K562 (cell line): ENCODE results near the gene PRRX1. TPM values are rescaled to one million over a fixed set of nuclear protein-coding genes. Genes with fewer than 3 reads are reported as not detected.

Source experiments
- ATAC-seq: fragments of 200-7000 bp; cut with Tn5 transposase; 3 replicates; pipeline ENCODE4 v1.9.1; 2020; ENCODE audit warnings: moderate library complexity
- BruUV-seq: library from RNA; stranded (reverse); fragments of 400-500 nt; replicated peaks from 2 replicates; lab custom pipeline; 2021; lab: Mats Ljungman, UMichigan
- CTCF ChIA-PET: fragments of 300-600 bp; formaldehyde crosslinking; extraction: SDS; loops from one replicate; lab custom pipeline; 2021; ENCODE audit warnings: low intra/inter-chr PET ratio; lab: Yijun Ruan, JAX
- POLR2A ChIA-PET: fragments of 300-600, 350-650 bp; sonication (Branson Sonifier 250); formaldehyde crosslinking; extraction: SDS; loops from one replicate; lab custom pipeline; 2021; ENCODE audit warnings: antibody characterized with exemption, inconsistent platforms; lab: Yijun Ruan, JAX
- DNase-seq, 4 experiments: peaks; one replicate each; pipeline versions ENCODE4 v3.0.0 to v3.0.0-alpha.2; 2011 to 2018; ENCODE audit warnings: low spot score in 3 of 4, mixed read lengths in 3 of 4; ENCODE audit errors: extremely low read depth in 1 of 4
- FAIRE-seq: peaks from 2 replicates; lab custom pipeline; 2011; peaks lifted over from hg19 to GRCh38; lab: Jason Lieb, UNC
- H2AFZ ChIP-seq: 2 replicates; pipeline ENCODE4 v1.6.0; 2011; ENCODE audit warnings: low read depth, low read length, control low read depth, inconsistent platforms
- H3K27ac ChIP-seq: fragments of 200-600 bp; 3 replicates; pipeline ENCODE4 v1.8.0; 2011; ENCODE audit warnings: low read depth, mild to moderate bottlenecking, control low read depth, inconsistent platforms, low read length, moderate library complexity, mixed read lengths; ENCODE audit errors: extremely low read depth
- H3K27me3 ChIP-seq, 2 experiments: fragments of 300-600 bp in 1 of 2; 2 replicates in 1 of 2; 3 replicates in 1 of 2; pipeline versions ENCODE4 v1.6.0 to v1.8.0; 2011; ENCODE audit warnings: inconsistent platforms in 2 of 2, low read length in 2 of 2, mild to moderate bottlenecking in 1 of 2, mixed read lengths in 1 of 2, moderate library complexity in 1 of 2; ENCODE audit not compliant: control insufficient read depth in 2 of 2, insufficient read depth in 2 of 2
- H3K36me3 ChIP-seq: fragments of 300-600 bp; 3 replicates; pipeline ENCODE4 v1.8.0; 2011; ENCODE audit warnings: mild to moderate bottlenecking, low read length, inconsistent platforms; ENCODE audit not compliant: control insufficient read depth, insufficient read depth
- H3K4me1 ChIP-seq, 2 experiments: fragments of 200-600 bp in 1 of 2; replicated peaks in 1 of 2; 2 replicates in 1 of 2; 3 replicates in 1 of 2; pipeline versions ENCODE4 v1.5.1 to v1.8.0; 2011; ENCODE audit warnings: inconsistent platforms in 2 of 2, low read length in 2 of 2, mild to moderate bottlenecking in 1 of 2, mixed read lengths in 1 of 2, moderate library complexity in 1 of 2; ENCODE audit not compliant: control insufficient read depth in 2 of 2, insufficient read depth in 2 of 2
- H3K4me2 ChIP-seq: 2 replicates; pipeline ENCODE4 v1.6.1; 2011; ENCODE audit warnings: low read length, control low read depth, inconsistent platforms, mixed read lengths; ENCODE audit not compliant: insufficient read depth
- H3K4me3 ChIP-seq: fragments of 200-600 bp; sonication (generic), shearing (Covaris generic); 2 replicates; pipeline ENCODE4 v1.5.1; 2016; ENCODE audit warnings: control low read depth, inconsistent platforms
- H3K79me2 ChIP-seq: fragments of 200-600 bp; 3 replicates; pipeline ENCODE4 v1.8.0; 2011; ENCODE audit warnings: low read length, inconsistent platforms; ENCODE audit not compliant: control insufficient read depth, insufficient read depth
- H3K9ac ChIP-seq, 2 experiments: 2 replicates each; pipeline versions ENCODE4 v1.6.0 to v1.6.1; 2011; ENCODE audit warnings: low read depth in 2 of 2, low read length in 2 of 2, control low read depth in 1 of 2, inconsistent platforms in 1 of 2, mild to moderate bottlenecking in 1 of 2, mixed read lengths in 1 of 2; ENCODE audit not compliant: insufficient read depth in 1 of 2
- H3K9me1 ChIP-seq: one replicate; pipeline ENCODE4 v1.6.0; 2011; ENCODE audit warnings: inconsistent platforms, mild to moderate bottlenecking, low read length, moderate library complexity; ENCODE audit not compliant: control insufficient read depth, insufficient read depth
- H3K9me3 ChIP-seq: replicated peaks from 2 replicates; pipeline ENCODE4 v1.5.1; 2011; ENCODE audit warnings: low read depth, low read length, inconsistent platforms; ENCODE audit not compliant: control insufficient read depth, insufficient read depth
- H4K20me1 ChIP-seq: replicated peaks from 2 replicates; pipeline ENCODE4 v1.6.1; 2011; ENCODE audit warnings: low read length, inconsistent platforms, mixed read lengths; ENCODE audit not compliant: control insufficient read depth, insufficient read depth
- ATF1 ChIP-seq, 2 experiments: fragments of 450-650 bp in 1 of 2; IDR thresholded peaks; 2 replicates each; pipeline ENCODE4 v1.6.1; 2016; ENCODE audit warnings: missing compliant biosample characterization in 1 of 2, missing genetic modification characterization in 1 of 2
- ATF2 ChIP-seq: sonication (generic); formaldehyde crosslinking; IDR thresholded peaks from 2 replicates; pipeline ENCODE4 v1.8.1; 2022; ENCODE audit warnings: missing genetic modification reagents
- CBX2 ChIP-seq: fragments of 200-600 bp; sonication (generic); IDR thresholded peaks from one replicate; pipeline ENCODE4 v1.6.1; 2012; ENCODE audit warnings: mild to moderate bottlenecking, low read length, inconsistent platforms; ENCODE audit not compliant: insufficient read depth, poor library complexity, severe bottlenecking
- DMBX1 ChIP-seq: fragments of 250-450 bp; sonication (Bioruptor Pico); IDR thresholded peaks from 2 replicates; pipeline ENCODE4 v1.8.0; 2022; ENCODE audit warnings: inconsistent platforms, mild to moderate bottlenecking, moderate library complexity, borderline replicate concordance
- ETV5 ChIP-seq: sonication (generic); formaldehyde crosslinking; IDR thresholded peaks from 2 replicates; pipeline ENCODE4 v1.4.0; 2020; ENCODE audit warnings: low read depth, mild to moderate bottlenecking, missing genetic modification reagents
- ILF3 ChIP-seq: fragments of 450-650 bp; IDR thresholded peaks from 2 replicates; pipeline ENCODE4 v1.6.1; 2018; ENCODE audit warnings: antibody characterized with exemption, mild to moderate bottlenecking, moderate library complexity, borderline replicate concordance
- RUNX1 ChIP-seq: sonication (generic); IDR thresholded peaks from 2 replicates; pipeline ENCODE4 v1.6.1; 2016; ENCODE audit warnings: antibody characterized with exemption, low read depth
- TAF9B ChIP-seq: fragments of 450-650 bp; IDR thresholded peaks from 2 replicates; pipeline ENCODE4 v1.6.1; 2018; ENCODE audit warnings: mild to moderate bottlenecking; ENCODE audit not compliant: partially characterized antibody
- VEZF1 ChIP-seq: fragments of 200-800 bp; sonication (Bioruptor generic); IDR thresholded peaks from 2 replicates; pipeline ENCODE4 v1.6.1; 2017; ENCODE audit warnings: missing genetic modification characterization, missing compliant biosample characterization
- ZNF134 ChIP-seq: fragments of 250-450 bp; sonication (Bioruptor Pico); conservative IDR thresholded peaks from 2 replicates; pipeline ENCODE4 v1.4.0; 2020
- ZNF586 ChIP-seq: fragments of 450-650 bp; formaldehyde crosslinking; conservative IDR thresholded peaks from 2 replicates; pipeline ENCODE4 v1.4.0; 2020; ENCODE audit warnings: mild to moderate bottlenecking, moderate library complexity
- WGBS: fragments of 100-300 bp; shearing (Covaris generic); methylation state at CpG from one replicate; pipeline ENCODE4 v1.1.6; 2016; ENCODE audit warnings: low coverage, mixed read lengths; ENCODE audit not compliant: insufficient coverage; ENCODE audit errors: missing lambda C conversion rate; 5-methylcytosine and 5-hydroxymethylcytosine counted together
- in situ Hi-C: fragments of 300-500 bp; cut with MboI; formaldehyde crosslinking; loops from 4 replicates; pipeline ENCODE4 v1.15.0; 2018; ENCODE audit warnings: inconsistent platforms, mixed read lengths
- intact Hi-C: fragments of 100-400 bp; cut with micrococcal nuclease; formaldehyde crosslinking; loops from 2 replicates; pipeline ENCODE4 v1.14.2; 2022
- polyA plus RNA-seq, 8 experiments: library from polyadenylated mRNA; depleted of rRNA in 4 of 8; stranded (reverse) in 5 of 8; unstranded in 3 of 8; fragments of >200 nt; fragmentation: Nextera tagmentation in 2 of 8; fragmentation: Illumina TruSeq in 1 of 8; extraction: Ambion mirVana in 2 of 8; extraction: Trizol in 1 of 8; gene quantifications; 2 replicates each; pipeline versions ENCODE4 v1.2.1 to v1.2.3, GENCODE V29; 2011 to 2014; ENCODE audit warnings: inconsistent platforms in 1 of 8, missing spikeins in 1 of 8
- total RNA-seq, 7 experiments: library from RNA; depleted of rRNA in 6 of 7; stranded (reverse); fragments of >200 nt in 6 of 7; fragmentation: Illumina TruSeq in 2 of 7; extraction: Trizol in 2 of 7; gene quantifications; 2 replicates each; pipeline versions ENCODE4 v1.2.1 to v1.2.3, GENCODE V29; 2011 to 2021; ENCODE audit warnings: low replicate concordance in 1 of 7
- TF ChIP-seq, protein P1 (sequence below), 2 experiments: fragments of 450-650 bp in 1 of 2; IDR thresholded peaks; 2 replicates each; pipeline ENCODE4 v1.6.1; 2011 to 2017; ENCODE audit warnings: low read depth in 2 of 2, antibody characterized with exemption in 1 of 2, borderline replicate concordance in 1 of 2, low read length in 1 of 2, mild to moderate bottlenecking in 1 of 2, mixed read lengths in 1 of 2; ENCODE audit not compliant: control insufficient read depth in 1 of 2
- TF ChIP-seq, protein P2 (sequence below): IDR thresholded peaks from 2 replicates; pipeline ENCODE4 v1.6.1; 2016; ENCODE audit warnings: missing genetic modification characterization, missing compliant biosample characterization

The PRRX1 gene
- total and polyA plus RNA-seq, 9 of the 15 experiments (the other 6 are each of a cell fraction or from before 2014, with no cell fraction given), result not detected

DNA sequence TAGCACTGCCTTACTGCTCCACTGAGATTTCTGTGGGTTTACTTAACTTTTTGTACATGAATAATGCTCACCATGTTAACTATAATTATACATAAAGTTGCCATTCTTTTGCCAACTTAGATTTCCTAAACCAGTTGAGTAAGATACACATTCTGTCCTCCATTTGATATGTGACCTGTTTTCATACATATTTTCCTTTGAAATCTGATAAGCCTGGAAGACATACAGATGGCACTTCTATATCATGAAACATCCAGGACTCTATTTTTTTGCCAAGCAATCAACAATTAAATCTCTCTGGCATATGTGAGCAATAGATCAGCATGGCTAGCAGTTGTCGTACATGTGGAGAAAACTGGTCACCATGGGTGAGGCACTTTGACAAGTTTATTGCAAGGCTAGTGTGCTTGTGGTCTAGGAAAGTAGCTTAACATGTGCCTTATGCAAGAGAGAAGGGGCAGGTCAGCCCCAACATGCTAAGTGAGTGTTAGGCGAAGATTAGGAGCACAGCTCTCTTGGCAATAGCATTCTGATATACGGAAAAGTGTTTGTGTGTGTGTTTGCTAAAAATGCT, 14.2 kb downstream of the PRRX1 start:
- Histone ChIP-seq H3K27ac (no peak overlapping the region), H3K9ac (no peak overlapping the region), H3K27me3 (no peaks in the 10 kb centered on the region), H2AFZ (no peak overlapping the region), H3K36me3 (no peaks in the 10 kb centered on the region), H3K4me2 (no peak overlapping the region), H3K9me3 (no peaks in the 10 kb centered on the region), H3K79me2 (no peaks in the 10 kb centered on the region), H3K9me1 (no peaks in the 10 kb centered on the region), H4K20me1 (no peaks in the 10 kb centered on the region), H3K4me1 (no peaks in the 10 kb centered on the region), H3K4me3 (no peak overlapping the region)
- BruUV-seq, result no TSS peak
- ATAC-seq, result no peak
- 0% methylated on average over 3 of the region's 3 CpGs for WGBS
- intact Hi-C loops, result no loop called here
- DNase-seq, result no peak
- POLR2A ChIA-PET, result no interaction called here
- in situ Hi-C loops, result no loop called here
- FAIRE-seq, result no peak
- CTCF ChIA-PET, result no interaction called here
- TF ChIP-seq ILF3, result no peak
- TF ChIP-seq ETV5 (CRISPR knock-in tag), result no peak
- no peak for TF ChIP-seq ATF2
- TF ChIP-seq ZNF586 (CRISPR knock-in tag), result no peak
- TF ChIP-seq TAF9B, result no peak
- TF ChIP-seq DMBX1, result no peak
- no peak for TF ChIP-seq VEZF1 (CRISPR knock-in tag)
- TF ChIP-seq, protein P1, sequence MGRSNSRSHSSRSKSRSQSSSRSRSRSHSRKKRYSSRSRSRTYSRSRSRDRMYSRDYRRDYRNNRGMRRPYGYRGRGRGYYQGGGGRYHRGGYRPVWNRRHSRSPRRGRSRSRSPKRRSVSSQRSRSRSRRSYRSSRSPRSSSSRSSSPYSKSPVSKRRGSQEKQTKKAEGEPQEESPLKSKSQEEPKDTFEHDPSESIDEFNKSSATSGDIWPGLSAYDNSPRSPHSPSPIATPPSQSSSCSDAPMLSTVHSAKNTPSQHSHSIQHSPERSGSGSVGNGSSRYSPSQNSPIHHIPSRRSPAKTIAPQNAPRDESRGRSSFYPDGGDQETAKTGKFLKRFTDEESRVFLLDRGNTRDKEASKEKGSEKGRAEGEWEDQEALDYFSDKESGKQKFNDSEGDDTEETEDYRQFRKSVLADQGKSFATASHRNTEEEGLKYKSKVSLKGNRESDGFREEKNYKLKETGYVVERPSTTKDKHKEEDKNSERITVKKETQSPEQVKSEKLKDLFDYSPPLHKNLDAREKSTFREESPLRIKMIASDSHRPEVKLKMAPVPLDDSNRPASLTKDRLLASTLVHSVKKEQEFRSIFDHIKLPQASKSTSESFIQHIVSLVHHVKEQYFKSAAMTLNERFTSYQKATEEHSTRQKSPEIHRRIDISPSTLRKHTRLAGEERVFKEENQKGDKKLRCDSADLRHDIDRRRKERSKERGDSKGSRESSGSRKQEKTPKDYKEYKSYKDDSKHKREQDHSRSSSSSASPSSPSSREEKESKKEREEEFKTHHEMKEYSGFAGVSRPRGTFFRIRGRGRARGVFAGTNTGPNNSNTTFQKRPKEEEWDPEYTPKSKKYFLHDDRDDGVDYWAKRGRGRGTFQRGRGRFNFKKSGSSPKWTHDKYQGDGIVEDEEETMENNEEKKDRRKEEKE (IDR thresholded peaks at IDR 0.05; ENCODE audit: borderline replicate concordance in 1 of 2, control insufficient read depth in 1 of 2, low read depth in 2 of 2, low read length in 1 of 2), result no peak
- no peak for TF ChIP-seq ATF1 (CRISPR knock-in tag; IDR thresholded peaks at IDR 0.05)
- TF ChIP-seq ATF1 (tag; IDR thresholded peaks at IDR 0.05), result no peak
- TF ChIP-seq, protein P2, sequence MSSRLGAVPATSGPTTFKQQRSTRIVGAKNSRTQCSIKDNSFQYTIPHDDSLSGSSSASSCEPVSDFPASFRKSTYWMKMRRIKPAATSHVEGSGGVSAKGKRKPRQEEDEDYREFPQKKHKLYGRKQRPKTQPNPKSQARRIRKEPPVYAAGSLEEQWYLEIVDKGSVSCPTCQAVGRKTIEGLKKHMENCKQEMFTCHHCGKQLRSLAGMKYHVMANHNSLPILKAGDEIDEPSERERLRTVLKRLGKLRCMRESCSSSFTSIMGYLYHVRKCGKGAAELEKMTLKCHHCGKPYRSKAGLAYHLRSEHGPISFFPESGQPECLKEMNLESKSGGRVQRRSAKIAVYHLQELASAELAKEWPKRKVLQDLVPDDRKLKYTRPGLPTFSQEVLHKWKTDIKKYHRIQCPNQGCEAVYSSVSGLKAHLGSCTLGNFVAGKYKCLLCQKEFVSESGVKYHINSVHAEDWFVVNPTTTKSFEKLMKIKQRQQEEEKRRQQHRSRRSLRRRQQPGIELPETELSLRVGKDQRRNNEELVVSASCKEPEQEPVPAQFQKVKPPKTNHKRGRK (tag), result no peak
- TF ChIP-seq ZNF134 (CRISPR knock-in tag), result no peak
- TF ChIP-seq CBX2, result no peak
- no peak for TF ChIP-seq RUNX1
